Measurements from ENCODE around the gene CFB.

Gene CFB

GRCh38 chr6:31935021-31935420 is 10.9 kb upstream of the CFB start:
- Histone ChIP-seq H3K79me2 (ENCODE audit: control insufficient read depth, low read length) (no peaks in the 10 kb centered on the region), H3K27me3 (ENCODE audit: control insufficient read depth, low read length) (no peaks in the 10 kb centered on the region), H3K4me1 (ENCODE audit: control insufficient read depth, low read length) (no peaks in the 10 kb centered on the region), H3K36me3 (ENCODE audit: control insufficient read depth, low read length) (no peaks in the 10 kb centered on the region), H3K9me2 (replicated peaks; ENCODE audit: control insufficient read depth, low read length) (no peaks in the 10 kb centered on the region), H3F3A (ENCODE audit: control insufficient read depth, insufficient read depth) (no peaks in the 10 kb centered on the region), H4K20me1 (ENCODE audit: control insufficient read depth, insufficient read depth, low read depth, low read length) (no peaks in the 10 kb centered on the region), H3K27ac (ENCODE audit: low read depth, low read length) (no peak overlapping the region), H3K4me3 (ENCODE audit: low read length) (no peak overlapping the region), H3K4me2 (ENCODE audit: low read length) (no peak overlapping the region), H3K9me3 (ENCODE audit: control insufficient read depth, insufficient read depth, low read length) (no peaks in the 10 kb centered on the region)
- TF ChIP-seq CTCF (IDR thresholded peaks at IDR 0.05; ENCODE audit: low read depth, low read length, poor library complexity, severe bottlenecking) (no peak), EZH2phosphoT487 (IDR thresholded peaks at IDR 0.05; ENCODE audit: borderline replicate concordance, low read length) (no peak)

- Histone ChIP-seq H3K4me1 (ENCODE audit: control insufficient read depth, low read length) (no peaks in the 10 kb centered on the region), H3F3A (ENCODE audit: control insufficient read depth, insufficient read depth) (no peaks in the 10 kb centered on the region), H3K27me3 (ENCODE audit: control insufficient read depth, low read length) (no peaks in the 10 kb centered on the region), H3K9me2 (replicated peaks; ENCODE audit: control insufficient read depth, low read length) (no peaks in the 10 kb centered on the region), H3K4me2 (ENCODE audit: low read length) (no peak overlapping the region), H3K79me2 (ENCODE audit: control insufficient read depth, low read length) (no peaks in the 10 kb centered on the region), H3K27ac (ENCODE audit: low read depth, low read length) (no peak overlapping the region), H3K9me3 (ENCODE audit: control insufficient read depth, insufficient read depth, low read length) (no peaks in the 10 kb centered on the region), H4K20me1 (ENCODE audit: control insufficient read depth, insufficient read depth, low read depth, low read length) (no peaks in the 10 kb centered on the region), H3K36me3 (ENCODE audit: control insufficient read depth, low read length) (no peaks in the 10 kb centered on the region), H3K4me3 (ENCODE audit: low read length) (no peak overlapping the region)
- TF ChIP-seq EZH2phosphoT487 (IDR thresholded peaks at IDR 0.05; ENCODE audit: borderline replicate concordance, low read length): no peak
- TF ChIP-seq CTCF (IDR thresholded peaks at IDR 0.05; ENCODE audit: low read depth, low read length, poor library complexity, severe bottlenecking): no peak
These were observed 10.1 kb upstream of the CFB start for GRCh38 chr6:31935823-31936222.

- no peaks in the 10 kb centered on the region for H4K20me1 ChIP-seq (ENCODE audit: control insufficient read depth, insufficient read depth, low read depth, low read length)
- peaks cover 3% of the 10 kb centered on the region; the same call in 1 of the 2 replicates for H3K27me3 ChIP-seq (ENCODE audit: control insufficient read depth, low read length)
- H3F3A ChIP-seq (ENCODE audit: control insufficient read depth, insufficient read depth): no peaks in the 10 kb centered on the region
- TF ChIP-seq EZH2phosphoT487 (IDR thresholded peaks at IDR 0.05; ENCODE audit: borderline replicate concordance, low read length): no peak
- TF ChIP-seq CTCF (IDR thresholded peaks at IDR 0.05; ENCODE audit: low read depth, low read length, poor library complexity, severe bottlenecking): no peak
- no peak overlapping the region for H3K4me3 ChIP-seq (ENCODE audit: low read length)
- no peaks in the 10 kb centered on the region for H3K4me1 ChIP-seq (ENCODE audit: control insufficient read depth, low read length)
- no peak overlapping the region for H3K4me2 ChIP-seq (ENCODE audit: low read length)
- H3K27ac ChIP-seq (ENCODE audit: low read depth, low read length): no peak overlapping the region
- no peaks in the 10 kb centered on the region for H3K79me2 ChIP-seq (ENCODE audit: control insufficient read depth, low read length)
- no peaks in the 10 kb centered on the region for H3K36me3 ChIP-seq (ENCODE audit: control insufficient read depth, low read length)
- H3K9me3 ChIP-seq (ENCODE audit: control insufficient read depth, insufficient read depth, low read length): no peaks in the 10 kb centered on the region
- H3K9me2 ChIP-seq (replicated peaks; ENCODE audit: control insufficient read depth, low read length): no peaks in the 10 kb centered on the region
These were observed 5.6 kb upstream of the CFB start for GRCh38 chr6:31940256-31940664.

- no peaks in the 10 kb centered on the region for H3K9me2 ChIP-seq (replicated peaks; ENCODE audit: control insufficient read depth, low read length)
- no peaks in the 10 kb centered on the region for H3K79me2 ChIP-seq (ENCODE audit: control insufficient read depth, low read length)
- no peak overlapping the region for H3K4me2 ChIP-seq (ENCODE audit: low read length)
- no peaks in the 10 kb centered on the region for H3K36me3 ChIP-seq (ENCODE audit: control insufficient read depth, low read length)
- no peak overlapping the region for H3K4me3 ChIP-seq (ENCODE audit: low read length)
- no peak overlapping the region for H3K27ac ChIP-seq (ENCODE audit: low read depth, low read length)
- no peaks in the 10 kb centered on the region for H3K9me3 ChIP-seq (ENCODE audit: control insufficient read depth, insufficient read depth, low read length)
- no peaks in the 10 kb centered on the region for H3K4me1 ChIP-seq (ENCODE audit: control insufficient read depth, low read length)
- TF ChIP-seq EZH2phosphoT487 (IDR thresholded peaks at IDR 0.05; ENCODE audit: borderline replicate concordance, low read length) (no peak), CTCF (IDR thresholded peaks at IDR 0.05; ENCODE audit: low read depth, low read length, poor library complexity, severe bottlenecking) (no peak)
- peaks cover 3% of the 10 kb centered on the region; the same call in 1 of the 2 replicates for H3K27me3 ChIP-seq (ENCODE audit: control insufficient read depth, low read length)
- H4K20me1 ChIP-seq (ENCODE audit: control insufficient read depth, insufficient read depth, low read depth, low read length): no peaks in the 10 kb centered on the region
- H3F3A ChIP-seq (ENCODE audit: control insufficient read depth, insufficient read depth): no peaks in the 10 kb centered on the region
These were observed 2.2 kb upstream of the CFB start for GRCh38 chr6:31943742-31944141.
